ENCODE results near the gene C2orf78. TPM values are rescaled to one million over a fixed set of nuclear protein-coding genes. Genes with fewer than 3 reads are reported as not detected.

The C2orf78 gene
- total and polyA plus RNA-seq, 2 of the 4 experiments (the other 2 are of a cell fraction): 0.03 TPM; not detected in 1

DNA sequence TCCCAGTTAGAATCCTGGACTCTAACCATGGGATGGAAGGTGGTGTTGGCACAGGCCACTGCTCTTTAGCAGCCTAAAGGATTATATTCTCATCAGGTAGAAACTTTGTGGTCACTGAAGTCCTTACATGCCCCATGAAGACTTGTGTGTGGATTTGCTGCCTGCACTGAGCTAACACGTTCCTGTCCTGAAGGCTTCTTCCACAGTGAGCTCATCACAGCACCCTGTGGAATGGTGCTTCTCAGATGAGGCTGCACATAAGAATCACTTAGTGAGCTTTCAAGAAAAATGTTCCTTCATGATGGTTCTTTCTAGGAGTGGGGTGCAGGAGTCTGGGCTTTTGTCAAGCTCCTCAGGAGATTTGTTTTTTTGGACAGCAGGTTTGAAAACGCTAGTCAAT, 71.5 kb downstream of the C2orf78 start:
- ATAC-seq (ENCODE audit: low read depth) (no peak), DNase-seq (peak; percentile 20)
- H3K18ac ChIP-seq (ENCODE audit: low read depth, low read length): no peak overlapping the region
- in situ Hi-C loops (cut with MboI; ENCODE audit: low sequenced_read_pairs) (no loop called here), dilution Hi-C loops (cut with HindIII; ENCODE audit: low sequenced_read_pairs, unreplicated experiment) (no loop called here), intact Hi-C loops (cut with micrococcal nuclease) (no loop called here)
- no peak overlapping the region for H3K56ac ChIP-seq (ENCODE audit: extremely low read depth, insufficient read depth, low read length)
- BruUV-seq (replicated peaks): no TSS peak
- H3K9me3 ChIP-seq (ENCODE audit: control insufficient read depth, insufficient read depth, low read length): no peaks in the 10 kb centered on the region
- WGBS, 2 experiments (ENCODE audit: extremely low coverage in 2 of 2, insufficient read length in 1 of 2): no CpG with 5 or more reads among the region's 2 CpGs
- H3K14ac ChIP-seq (replicated peaks; ENCODE audit: low read depth, low read length): no peak overlapping the region
- peaks cover 19% of the 10 kb centered on the region for H3K9me1 ChIP-seq (ENCODE audit: insufficient read depth, low read length)
- no peak overlapping the region for H3K27ac ChIP-seq (ENCODE audit: insufficient read depth, low read length)
- no peak overlapping the region for H2AK9ac ChIP-seq (replicated peaks; ENCODE audit: low read depth, low read length, poor library complexity)
- no peak overlapping the region for H2BK15ac ChIP-seq (ENCODE audit: low read depth, low read length)
- ChIA-PET POLR2A (ENCODE audit: unreplicated experiment) (no interaction called here), CTCF (interaction anchor here (0.6 kb wide), 1 partner anchor 213 kb away, joined by 3 read pairs; no protein-coding TSS in a partner anchor)
- no peak overlapping the region for H2AFZ ChIP-seq (replicated peaks; ENCODE audit: low read length, poor library complexity)
- peaks cover 15% of the 10 kb centered on the region for H3K4me1 ChIP-seq (ENCODE audit: control insufficient read depth, insufficient read depth, low read length)
- no peak overlapping the region for H3K4ac ChIP-seq (ENCODE audit: low read depth, low read length)
- TF ChIP-seq NFE2L2 (IDR thresholded peaks at IDR 0.05; ENCODE audit: low read depth, low read length) (no peak), FOS (IDR thresholded peaks at IDR 0.05; ENCODE audit: low read depth, low read length) (no peak), BHLHE40 (IDR thresholded peaks at IDR 0.05; ENCODE audit: low read depth, low read length) (no peak), CTCF (conservative IDR thresholded peaks at IDR 0.05; ENCODE audit: low read depth, low read length) (no peak), SMC3 (IDR thresholded peaks at IDR 0.05; ENCODE audit: low read depth, low read length) (no peak), ELK1 (IDR thresholded peaks at IDR 0.05; ENCODE audit: borderline replicate concordance, low read depth, low read length) (no peak), RCOR1 (IDR thresholded peaks at IDR 0.05; ENCODE audit: insufficient replicate concordance, low read length) (no peak), CHD1 (IDR thresholded peaks at IDR 0.05; ENCODE audit: low read depth, low read length) (no peak), RAD21 (IDR thresholded peaks at IDR 0.05; ENCODE audit: low read length) (no peak), MAZ (IDR thresholded peaks at IDR 0.05; ENCODE audit: borderline replicate concordance, low read depth, low read length) (no peak), MAFK (IDR thresholded peaks at IDR 0.05; ENCODE audit: low read depth, low read length) (no peak), POLR2A (IDR thresholded peaks at IDR 0.05; ENCODE audit: low read depth, low read length) (no peak), MXI1 (IDR thresholded peaks at IDR 0.05; ENCODE audit: borderline replicate concordance, low read depth, low read length) (no peak), CEBPB (IDR thresholded peaks at IDR 0.05; ENCODE audit: low read depth, low read length) (no peak), RFX5 (IDR thresholded peaks at IDR 0.05; ENCODE audit: low read depth, low read length) (no peak)
- TF ChIP-seq, protein P1, sequence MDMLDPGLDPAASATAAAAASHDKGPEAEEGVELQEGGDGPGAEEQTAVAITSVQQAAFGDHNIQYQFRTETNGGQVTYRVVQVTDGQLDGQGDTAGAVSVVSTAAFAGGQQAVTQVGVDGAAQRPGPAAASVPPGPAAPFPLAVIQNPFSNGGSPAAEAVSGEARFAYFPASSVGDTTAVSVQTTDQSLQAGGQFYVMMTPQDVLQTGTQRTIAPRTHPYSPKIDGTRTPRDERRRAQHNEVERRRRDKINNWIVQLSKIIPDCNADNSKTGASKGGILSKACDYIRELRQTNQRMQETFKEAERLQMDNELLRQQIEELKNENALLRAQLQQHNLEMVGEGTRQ (IDR thresholded peaks at IDR 0.05; ENCODE audit: low read depth, low read length): no peak
- no peak overlapping the region for H3K23ac ChIP-seq (ENCODE audit: low read depth, low read length)
- no peak overlapping the region for H4K5ac ChIP-seq (ENCODE audit: low read depth, low read length)
- no peak overlapping the region for H3K4me2 ChIP-seq (ENCODE audit: low read depth, low read length)
- H4K91ac ChIP-seq (ENCODE audit: insufficient read depth, low read depth, low read length): no peak overlapping the region
- H2BK20ac ChIP-seq (ENCODE audit: low read depth, low read length): no peak overlapping the region
- no peak overlapping the region for H4K8ac ChIP-seq (ENCODE audit: low read depth in 2 of 2, low read length in 2 of 2)
- no peak overlapping the region for H2BK5ac ChIP-seq (ENCODE audit: low read depth, low read length, poor library complexity, severe bottlenecking)
- H3K27me3 ChIP-seq (ENCODE audit: control insufficient read depth, insufficient read depth, low read length): no peaks in the 10 kb centered on the region
- peaks cover 34% of the 10 kb centered on the region for H3K36me3 ChIP-seq (ENCODE audit: control insufficient read depth, insufficient read depth, low read length)
- peaks cover 0 to 26% of the 10 kb centered on the region in 2 experiments; a peak in 2 of 4 replicates for H3K79me1 ChIP-seq (ENCODE audit: low read depth in 1 of 2, low read length in 2 of 2)
- H3K4me3 ChIP-seq (ENCODE audit: insufficient read depth, low read depth, low read length): no peak overlapping the region
- peak overlapping the region; percentile 13; the same call in 1 of the 2 replicates for H2AK5ac ChIP-seq (ENCODE audit: low read depth, low read length)
- H4K20me1 ChIP-seq (ENCODE audit: insufficient read depth, low read length): peaks cover 12% of the 10 kb centered on the region; the same call in 1 of the 2 replicates
- H2BK120ac ChIP-seq (ENCODE audit: low read depth, low read length): no peak overlapping the region
- H3K9ac ChIP-seq (ENCODE audit: low read depth, low read length): no peak overlapping the region

All from IMR-90 (cell line).